HG03354 (cell line): ENCODE data around the gene MTRR.

Experiments
- ATAC-seq: cut with Tn5 transposase; IDR thresholded peaks from one replicate; pipeline ENCODE4 v1.9.1; 2021; ENCODE audit warnings: mild to moderate bottlenecking; ENCODE audit not compliant: unreplicated experiment, poor library complexity, severe bottlenecking

The MTRR gene

DNA sequence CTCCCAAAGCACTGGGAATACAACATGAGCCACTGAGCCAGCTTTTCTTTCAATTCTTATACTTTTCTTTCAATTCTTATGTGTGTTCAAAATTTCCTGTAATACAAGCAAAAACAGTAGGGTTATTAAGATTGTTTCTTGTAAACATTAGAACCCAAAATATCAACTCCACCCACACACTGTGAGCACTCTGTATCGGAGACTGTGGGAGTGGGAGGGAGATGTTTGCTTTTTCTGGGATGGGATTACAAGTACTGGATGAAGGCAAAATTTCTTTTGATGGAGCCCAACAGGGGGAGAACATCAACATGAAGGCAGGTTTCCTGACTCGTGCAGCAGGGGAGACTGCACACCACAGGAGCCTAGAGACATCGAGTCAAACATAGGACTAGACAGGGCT lies 13.3 kb upstream of the MTRR start:
- no peak for ATAC-seq

DNA sequence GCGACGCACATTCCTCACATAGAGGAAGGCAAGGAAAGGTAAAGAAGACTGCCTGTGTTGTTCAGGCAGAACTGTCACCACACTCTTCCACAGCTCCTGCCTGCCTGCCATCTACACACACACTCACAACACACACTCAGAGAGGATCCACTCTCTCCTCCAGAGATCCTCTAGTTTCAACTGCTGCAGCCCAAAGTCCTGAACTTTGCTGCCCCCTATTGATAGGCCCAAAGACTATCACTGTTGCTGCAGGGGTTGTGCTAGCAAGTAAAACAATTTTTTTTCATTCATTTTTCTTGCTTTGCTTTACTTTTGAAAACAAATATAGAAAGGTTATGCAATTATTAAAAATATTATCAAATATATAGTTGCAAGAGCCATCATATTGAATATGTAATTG lies 12.1 kb upstream of the MTRR start:
- ATAC-seq: no peak

DNA sequence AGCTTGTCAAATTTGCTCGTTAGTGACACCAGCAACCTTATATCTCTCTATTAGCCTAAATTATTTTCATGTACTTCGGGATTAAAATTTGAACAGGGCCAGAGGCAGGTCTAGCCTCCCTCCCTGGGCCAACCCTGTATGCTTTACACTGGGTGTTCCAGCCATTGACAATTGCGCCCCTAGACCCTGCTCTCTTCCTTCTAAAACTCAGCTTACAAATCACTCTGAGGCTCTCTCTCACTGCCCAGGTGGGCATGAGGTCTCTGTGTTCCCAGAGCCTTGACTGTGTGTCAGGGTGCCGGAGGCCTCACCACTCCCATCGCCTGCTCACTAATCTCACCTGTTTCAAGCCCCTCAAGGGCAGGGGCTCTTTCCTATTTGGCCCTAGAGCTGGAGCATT lies 11.6 kb upstream of the MTRR start:
- no peak for ATAC-seq

DNA sequence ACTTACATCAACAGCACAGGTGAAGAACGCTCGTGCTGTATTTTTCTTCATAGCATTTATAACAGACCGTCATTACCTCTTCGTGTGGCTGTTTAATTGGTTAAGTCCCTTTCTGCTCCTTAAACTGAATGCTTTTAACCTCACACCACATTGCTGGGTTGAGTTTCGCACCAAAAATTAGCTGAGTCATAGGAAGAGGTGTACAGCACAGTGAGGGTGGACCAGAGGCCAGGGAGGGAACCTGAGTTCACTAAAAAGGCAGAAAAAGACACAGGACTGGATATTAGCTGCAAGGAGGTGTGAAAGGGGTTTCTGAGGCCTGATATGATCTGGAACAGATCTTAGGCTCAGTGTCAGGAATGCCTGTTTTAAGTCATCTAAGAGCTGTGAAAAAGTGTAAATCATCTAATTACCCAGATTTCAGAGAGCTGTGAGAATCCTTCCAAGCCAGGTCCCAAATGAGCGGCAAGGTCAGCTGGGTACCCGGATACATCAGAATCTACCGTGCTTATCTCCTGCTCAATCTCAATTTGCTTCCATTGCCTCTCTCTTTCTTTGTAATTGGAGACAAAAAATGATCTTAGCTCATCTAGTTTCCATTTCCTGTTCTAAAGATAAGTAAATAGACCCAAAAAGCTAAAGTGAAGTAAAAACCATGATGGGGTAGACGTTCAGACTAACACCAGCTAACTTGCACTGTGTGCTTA lies 10.9 kb upstream of the MTRR start:
- peak; percentile 45 for ATAC-seq

DNA sequence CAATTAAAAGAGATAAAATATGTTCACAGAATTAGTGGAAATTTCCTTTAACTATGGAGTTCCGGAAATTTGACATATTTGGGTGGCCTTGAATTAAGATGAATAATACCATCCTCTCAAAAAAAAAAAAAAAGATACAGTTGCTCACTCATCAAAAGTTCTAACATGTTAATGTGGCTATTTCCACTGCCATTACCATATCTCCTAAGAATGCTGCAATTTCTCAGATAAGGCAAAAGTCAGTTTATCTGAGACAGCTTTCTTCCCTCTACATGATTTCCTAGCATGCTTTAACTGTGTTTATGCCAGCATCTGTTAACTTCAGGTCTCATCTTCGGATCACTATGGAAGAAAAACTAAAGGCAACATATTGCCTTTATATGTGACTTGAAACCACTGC lies 2.8 kb upstream of the MTRR start:
- ATAC-seq: no peak

DNA sequence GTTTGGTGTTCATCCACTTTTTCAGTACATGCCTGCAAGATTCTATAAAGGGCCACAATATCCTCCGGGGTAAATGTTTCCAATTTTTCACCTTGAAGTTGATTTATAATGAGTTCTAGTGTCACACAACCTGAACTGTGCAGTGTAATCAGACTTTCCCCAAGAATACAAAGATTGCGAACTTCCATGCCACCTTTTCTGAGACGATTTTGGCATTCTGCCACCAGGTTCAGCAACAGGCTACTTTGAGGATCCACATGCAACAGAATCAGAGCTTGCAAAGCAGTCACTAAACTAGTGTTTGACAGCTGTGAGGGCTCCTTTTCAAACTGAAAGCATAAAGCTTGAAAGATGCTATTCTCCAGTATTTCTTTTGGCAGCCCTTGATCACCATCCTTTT lies 1.7 kb upstream of the MTRR start:
- no peak for ATAC-seq

DNA sequence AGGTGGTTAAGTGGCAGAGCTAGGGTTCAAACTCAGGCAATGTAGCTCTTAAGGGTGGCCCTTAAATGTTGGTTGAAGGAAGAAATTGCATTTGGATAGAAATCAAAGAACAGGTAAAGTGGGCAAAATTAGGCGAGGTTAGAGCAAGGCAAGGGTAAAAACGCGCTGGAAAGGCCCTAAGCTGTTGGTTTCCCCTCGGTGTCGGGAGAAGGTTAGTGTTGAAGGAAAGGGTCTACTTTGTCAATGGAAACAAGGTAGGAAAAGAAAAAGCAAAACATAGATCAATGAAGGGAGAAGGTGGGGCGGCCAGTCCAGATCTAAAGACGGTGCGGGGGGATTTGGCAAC lies 548 bp upstream of the MTRR start:
- ATAC-seq: no peak

DNA sequence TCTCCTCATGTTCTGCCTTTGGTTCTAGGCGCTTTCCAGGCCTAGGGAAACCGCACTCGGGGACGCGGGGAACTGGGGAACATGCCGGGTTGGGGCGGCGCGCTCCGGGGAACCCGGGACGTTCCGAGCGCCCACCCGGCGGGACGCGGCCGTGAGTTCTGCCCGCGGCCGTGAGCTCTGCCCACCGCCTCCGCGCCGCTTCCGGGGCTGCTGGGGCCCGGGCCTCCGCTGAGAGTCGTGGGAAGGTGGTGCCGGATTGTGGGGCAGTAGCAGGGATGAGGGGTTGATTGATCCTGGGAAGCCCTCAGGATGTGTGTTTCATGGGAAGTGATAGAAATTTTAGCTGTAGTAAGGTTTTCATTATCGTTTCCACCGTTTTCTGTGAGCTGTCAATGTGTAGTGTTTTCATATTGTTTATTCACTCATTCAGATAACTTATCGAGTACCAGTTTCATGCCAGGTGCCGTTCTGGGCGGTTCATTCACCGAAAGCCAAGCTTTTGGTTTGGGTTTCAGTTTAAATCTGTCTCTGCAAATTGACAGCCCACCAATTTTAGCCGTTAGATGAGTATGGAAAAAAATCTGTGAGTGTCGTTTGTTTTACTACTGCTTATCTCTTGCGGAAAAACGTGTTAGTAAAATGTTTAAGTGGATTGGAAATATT lies 657 bp downstream of the MTRR start:
- peak; percentile 41 for ATAC-seq

DNA sequence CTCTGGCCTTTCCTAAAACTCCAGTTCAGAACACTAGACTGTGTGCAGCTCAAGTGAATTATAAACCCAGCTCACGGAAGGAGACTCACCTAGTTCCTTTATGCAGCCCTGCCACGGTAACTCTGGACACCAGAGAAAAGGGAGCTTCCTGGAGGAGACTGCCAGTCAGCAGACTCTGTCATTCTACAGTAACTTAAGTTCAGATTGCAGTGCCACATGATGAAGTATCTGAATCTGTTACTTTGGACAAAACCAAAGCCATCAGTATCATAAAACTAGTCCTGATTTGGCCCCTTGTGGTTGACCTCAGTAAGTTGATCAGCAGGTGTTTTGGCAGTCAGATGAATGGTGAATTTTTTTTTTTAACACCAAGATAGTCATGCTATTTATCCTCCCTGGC lies 2.7 kb downstream of the MTRR start:
- no peak for ATAC-seq

DNA sequence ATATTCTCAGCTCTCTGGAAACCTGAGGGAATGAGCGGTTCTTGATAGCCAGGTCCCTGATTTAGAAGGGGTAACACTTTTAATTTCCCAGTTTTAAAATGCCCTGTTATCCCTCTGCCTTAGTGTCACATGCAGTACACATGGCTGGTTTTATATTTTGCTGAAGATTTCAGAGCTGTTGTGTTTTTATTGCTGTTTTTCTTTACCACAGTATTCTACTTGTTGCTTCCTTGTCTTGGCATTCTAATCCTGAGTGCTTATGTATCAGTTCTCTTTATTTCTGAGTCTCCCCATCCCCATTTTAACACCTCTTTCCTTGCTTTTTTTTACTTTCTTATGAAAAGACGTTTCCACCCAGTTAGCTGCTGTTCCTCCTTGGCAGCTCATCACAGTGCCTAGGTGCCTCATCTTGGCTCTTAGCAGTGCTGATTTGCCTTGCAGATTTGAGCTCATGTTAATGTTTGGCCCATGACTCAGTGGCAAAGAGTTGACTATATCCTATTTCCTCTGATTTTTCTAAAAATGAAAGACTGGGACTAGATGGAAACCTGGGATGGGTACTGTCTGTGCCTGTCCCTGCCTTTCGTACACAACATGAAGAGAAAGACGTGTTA lies 3.7 kb downstream of the MTRR start:
- ATAC-seq: no peak

DNA sequence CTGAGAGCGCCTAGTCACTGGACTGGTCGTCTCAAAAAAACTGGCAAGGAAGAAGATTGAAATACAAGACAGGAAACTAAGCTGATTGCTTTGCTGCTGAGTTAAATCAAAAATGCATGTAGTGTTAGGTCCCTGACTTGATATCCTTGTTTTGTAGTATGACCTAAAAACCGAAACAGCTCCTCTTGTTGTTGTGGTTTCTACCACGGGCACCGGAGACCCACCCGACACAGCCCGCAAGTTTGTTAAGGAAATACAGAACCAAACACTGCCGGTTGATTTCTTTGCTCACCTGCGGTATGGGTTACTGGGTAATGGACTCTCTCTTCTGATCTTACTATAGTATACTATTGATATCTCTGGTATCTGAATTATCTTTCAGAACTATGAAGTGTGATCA lies 4.3 kb downstream of the MTRR start:
- ATAC-seq: no peak

DNA sequence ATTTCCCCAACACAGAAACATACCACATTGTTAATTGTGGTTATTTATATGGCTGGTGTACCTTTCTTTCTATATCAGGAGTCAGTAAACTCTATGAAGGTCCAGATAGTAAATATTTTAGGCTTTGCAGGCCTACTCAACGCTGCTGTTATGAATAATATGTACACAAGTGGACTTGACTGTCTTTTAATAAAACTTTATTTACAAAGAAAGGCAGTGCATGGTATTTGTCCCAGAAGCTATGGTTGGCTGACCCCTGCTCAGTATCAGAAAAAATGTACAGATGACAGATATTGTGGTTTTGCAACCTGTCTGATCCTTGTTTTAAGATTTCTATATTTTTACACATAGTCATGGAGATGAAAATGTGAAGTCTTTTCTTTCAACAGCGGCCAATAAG lies 5.7 kb downstream of the MTRR start:
- ATAC-seq: no peak

DNA sequence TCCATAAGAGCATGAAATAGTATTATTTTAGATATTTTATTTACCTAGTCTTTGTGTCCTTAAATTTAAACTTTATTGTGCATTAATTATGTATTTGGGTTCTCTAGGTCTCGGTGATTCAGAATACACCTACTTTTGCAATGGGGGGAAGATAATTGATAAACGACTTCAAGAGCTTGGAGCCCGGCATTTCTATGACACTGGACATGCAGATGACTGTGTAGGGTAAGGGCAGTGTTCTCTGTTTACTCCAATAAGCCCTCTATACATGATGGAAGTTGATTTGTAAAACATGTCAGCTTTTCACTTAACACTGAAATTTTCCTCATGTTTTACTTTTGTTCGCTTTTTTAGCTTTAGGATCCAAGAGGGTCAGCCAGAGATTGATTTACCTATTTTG lies 6.2 kb downstream of the MTRR start:
- no peak for ATAC-seq

DNA sequence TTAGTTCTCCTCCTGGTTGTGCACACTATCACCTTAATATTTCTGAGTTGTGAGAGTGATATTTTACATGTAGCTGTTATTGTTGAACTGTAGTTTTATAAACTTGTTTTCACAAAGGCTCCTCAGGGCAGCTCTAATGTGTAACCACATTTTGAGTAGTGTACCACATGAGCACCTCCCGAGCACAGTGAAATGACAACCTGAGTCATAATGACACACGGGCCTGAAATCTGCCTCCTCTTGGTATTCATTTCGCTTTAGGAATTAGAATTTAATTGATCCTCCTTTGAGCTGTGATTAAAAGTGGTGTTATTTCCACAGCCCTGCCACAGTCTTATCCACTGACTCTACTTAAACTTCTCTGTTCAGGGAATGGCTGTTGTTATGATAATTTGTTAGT lies 7.9 kb downstream of the MTRR start:
- peak; percentile 26 for ATAC-seq

DNA sequence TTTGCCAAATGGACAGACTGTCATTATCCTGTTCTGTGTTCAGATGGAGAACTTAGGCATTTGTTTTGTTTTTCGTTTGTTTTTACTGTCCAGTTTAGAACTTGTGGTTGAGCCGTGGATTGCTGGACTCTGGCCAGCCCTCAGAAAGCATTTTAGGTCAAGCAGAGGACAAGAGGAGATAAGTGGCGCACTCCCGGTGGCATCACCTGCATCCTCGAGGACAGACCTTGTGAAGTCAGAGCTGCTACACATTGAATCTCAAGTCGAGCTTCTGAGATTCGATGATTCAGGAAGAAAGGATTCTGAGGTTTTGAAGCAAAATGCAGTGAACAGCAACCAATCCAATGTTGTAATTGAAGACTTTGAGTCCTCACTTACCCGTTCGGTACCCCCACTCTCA lies 8.9 kb downstream of the MTRR start:
- no peak for ATAC-seq

DNA sequence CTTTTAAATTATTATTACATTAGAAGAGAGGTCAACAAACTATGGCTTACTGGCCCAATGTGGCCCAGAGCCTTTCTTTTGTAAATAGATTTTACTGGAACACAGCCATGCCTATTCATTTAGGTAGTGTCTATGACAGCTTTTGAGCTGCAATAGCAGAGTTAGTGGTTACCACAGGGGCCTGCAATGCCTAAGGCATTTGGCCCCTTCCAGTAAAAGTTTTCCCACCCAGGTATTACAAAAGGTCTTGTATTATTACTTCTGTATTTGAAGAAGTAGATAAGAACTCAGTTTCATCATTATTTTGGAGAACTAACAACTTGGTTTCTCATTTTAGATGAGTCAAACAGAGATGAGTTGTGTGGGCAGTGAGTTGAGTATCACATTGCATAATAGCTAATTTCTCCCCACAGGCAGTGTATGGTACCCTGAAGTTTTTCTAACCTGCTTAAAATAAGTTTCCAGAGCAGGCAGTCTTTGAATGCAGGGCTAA lies 9.5 kb downstream of the MTRR start:
- ATAC-seq: peak; percentile 97

DNA sequence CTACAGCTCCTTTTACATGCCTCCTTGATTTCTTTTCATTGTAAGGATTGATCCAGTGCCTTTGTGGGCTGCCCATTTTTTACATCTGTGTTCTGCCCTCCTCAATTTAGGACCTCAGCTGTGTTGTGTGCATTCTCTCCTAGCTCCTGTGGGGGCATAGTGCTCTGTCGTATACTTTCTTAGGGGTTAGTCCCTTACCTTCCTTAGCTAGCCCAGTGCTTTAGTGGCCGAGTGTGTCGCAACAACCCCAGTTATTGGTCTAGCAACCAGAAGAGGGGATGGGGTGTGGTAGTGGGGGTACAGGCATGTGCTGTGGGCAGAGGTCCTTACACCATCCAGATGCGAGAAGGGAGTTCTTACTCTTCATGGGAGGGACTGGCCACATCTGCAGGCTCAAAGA lies 12.1 kb downstream of the MTRR start:
- no peak for ATAC-seq

DNA sequence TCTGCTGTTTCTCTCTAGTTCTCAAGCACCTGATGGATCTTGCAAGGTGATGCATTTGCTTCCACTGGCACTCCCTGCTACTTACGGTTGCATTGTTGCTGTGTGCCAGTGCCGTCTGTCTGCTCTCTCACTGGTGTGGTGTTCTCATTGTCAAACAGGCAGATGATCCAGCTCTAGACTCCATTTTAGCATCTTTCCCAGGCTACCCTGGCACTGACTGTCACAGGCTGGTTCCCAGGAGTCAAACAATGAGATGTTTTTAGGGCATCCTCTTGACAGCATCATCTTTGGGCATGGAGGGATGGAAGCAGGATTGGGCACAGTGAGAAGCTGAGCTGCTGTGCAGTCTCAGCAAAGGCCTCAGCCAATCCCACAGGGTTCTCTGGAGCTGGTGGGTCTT lies 12.9 kb downstream of the MTRR start:
- ATAC-seq: no peak

DNA sequence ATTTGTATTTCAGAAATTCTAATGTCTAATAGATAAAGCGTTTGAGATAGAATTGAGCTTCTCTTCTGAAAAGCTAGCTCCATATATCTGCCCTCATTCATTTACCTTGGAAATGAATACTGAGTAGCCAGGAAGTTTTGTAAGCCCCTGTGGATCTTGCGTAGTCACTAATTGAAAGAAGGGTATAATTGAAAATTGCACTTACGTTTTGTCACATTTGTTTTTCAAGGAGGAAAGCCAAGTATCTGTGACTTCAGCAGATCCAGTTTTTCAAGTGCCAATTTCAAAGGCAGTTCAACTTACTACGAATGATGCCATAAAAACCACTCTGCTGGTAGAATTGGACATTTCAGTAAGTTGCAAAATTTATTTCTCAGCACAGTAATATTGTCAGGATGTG lies 14.0 kb downstream of the MTRR start:
- no peak for ATAC-seq

DNA sequence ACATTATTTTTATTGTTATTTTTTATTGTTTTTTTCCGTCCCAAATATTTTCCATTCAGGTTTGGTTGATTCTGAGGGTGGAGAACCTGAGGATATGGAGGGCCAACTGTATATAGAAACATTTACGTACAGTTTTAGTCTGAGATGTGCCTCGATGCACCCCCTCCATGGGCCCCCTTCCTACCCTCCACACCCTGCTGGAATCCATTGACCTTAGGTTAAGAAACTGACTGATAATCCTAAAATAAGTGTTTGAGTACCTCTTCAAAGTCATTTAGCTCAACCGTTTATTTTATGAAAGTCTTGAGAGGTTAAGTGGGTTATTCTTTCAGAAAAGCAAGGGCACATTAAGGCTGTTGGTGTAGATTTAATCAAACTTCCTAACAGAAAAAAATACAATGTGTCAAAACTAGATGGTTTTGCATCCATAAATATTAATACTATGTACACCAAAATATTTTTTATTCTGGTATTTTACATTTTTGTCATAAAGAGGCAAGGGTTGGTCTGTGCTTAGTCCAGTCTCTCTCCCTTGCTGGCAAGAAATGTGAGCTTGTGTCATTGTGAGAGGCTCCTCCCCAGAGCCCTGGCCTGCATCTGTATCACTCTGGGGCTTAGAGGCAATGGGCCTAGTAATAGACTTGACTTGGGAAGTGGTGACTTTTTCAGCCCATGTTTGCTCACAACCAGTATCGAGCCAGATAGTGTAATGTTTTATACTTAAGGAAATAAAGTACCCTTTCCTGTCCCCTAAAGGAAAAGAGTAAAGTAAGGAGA lies 15.7 kb downstream of the MTRR start:
- ATAC-seq: no peak
